Liver (tissue), 3 donors: ENCODE measurements around the gene MLXIP.

Experiments used
- EGR1 ChIP-seq, 2 donors: IDR thresholded peaks; 2 replicates each; pipeline ENCODE4 v1.6.1; 2016 to 2018; ENCODE audit warnings: antibody characterized with exemption in 2 of 2, low read depth in 2 of 2
- GABPA ChIP-seq, 2 donors: IDR thresholded peaks in 1 of 2; conservative IDR thresholded peaks in 1 of 2; 2 replicates each; pipeline ENCODE4 v1.6.1; 2016; ENCODE audit warnings: antibody characterized with exemption in 2 of 2, mild to moderate bottlenecking in 1 of 2, moderate library complexity in 1 of 2
- JUND ChIP-seq, 2 donors: IDR thresholded peaks; 2 replicates each; pipeline ENCODE4 v1.6.1; 2016; ENCODE audit warnings: antibody characterized with exemption in 2 of 2
- NR2F2 ChIP-seq: IDR thresholded peaks from 2 replicates; pipeline ENCODE4 v1.6.1; 2016; ENCODE audit warnings: antibody characterized with exemption
- RAD21 ChIP-seq, 2 donors: IDR thresholded peaks; 2 replicates each; pipeline ENCODE4 v1.6.1; 2016; ENCODE audit warnings: antibody characterized with exemption in 2 of 2, mild to moderate bottlenecking in 2 of 2
- SP1 ChIP-seq: IDR thresholded peaks from 2 replicates; pipeline ENCODE4 v1.6.1; 2018; ENCODE audit warnings: antibody characterized with exemption, mild to moderate bottlenecking
- TAF1 ChIP-seq: conservative IDR thresholded peaks from 2 replicates; pipeline ENCODE4 v1.6.1; 2016; ENCODE audit warnings: antibody characterized with exemption, mild to moderate bottlenecking
- YY1 ChIP-seq: IDR thresholded peaks from 2 replicates; pipeline ENCODE4 v1.6.1; 2016; ENCODE audit warnings: antibody characterized with exemption, mild to moderate bottlenecking
- TF ChIP-seq, protein P1 (sequence below): IDR thresholded peaks from 2 replicates; pipeline ENCODE4 v1.6.1; 2016; ENCODE audit warnings: antibody characterized with exemption
- TF ChIP-seq, protein P2 (sequence below): fragments of 150-350 bp; IDR thresholded peaks from 2 replicates; pipeline ENCODE4 v1.5.1; 2017; ENCODE audit warnings: improper control_type of control experiment, low read depth, low read length; ENCODE audit not compliant: missing input control
- TF ChIP-seq, protein P3 (sequence below): IDR thresholded peaks from 2 replicates; pipeline ENCODE4 v1.6.1; 2016; ENCODE audit warnings: antibody characterized with exemption, mild to moderate bottlenecking
- TF ChIP-seq, protein P4 (sequence below): IDR thresholded peaks from 2 replicates; pipeline ENCODE4 v1.6.1; 2016; ENCODE audit warnings: antibody characterized with exemption
- donor health status: healthy.
- donor health status: healthy.

DNA sequence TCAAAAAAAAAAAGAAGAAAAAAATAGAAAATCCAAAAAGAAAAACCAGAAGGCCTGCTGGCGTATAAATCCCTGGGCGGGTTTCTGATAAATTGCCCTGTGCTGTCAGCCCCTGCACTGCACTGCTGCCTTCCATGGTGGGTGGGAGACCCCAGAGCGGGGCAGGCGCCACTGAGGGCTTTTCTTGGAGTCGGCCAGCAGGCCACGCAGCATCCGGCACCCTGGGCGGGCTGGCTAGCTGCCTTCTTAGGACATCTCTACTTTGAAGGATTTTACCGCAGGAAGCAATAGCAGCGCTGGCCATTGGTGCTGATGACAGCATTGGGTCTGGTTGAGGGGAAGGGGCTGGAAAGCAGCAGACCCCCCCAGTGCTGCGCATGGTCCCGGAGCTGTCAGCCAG is 66.3 kb downstream of the MLXIP start:
- TF ChIP-seq, protein P1, sequence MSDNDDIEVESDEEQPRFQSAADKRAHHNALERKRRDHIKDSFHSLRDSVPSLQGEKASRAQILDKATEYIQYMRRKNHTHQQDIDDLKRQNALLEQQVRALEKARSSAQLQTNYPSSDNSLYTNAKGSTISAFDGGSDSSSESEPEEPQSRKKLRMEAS = no peak
- TF ChIP-seq, protein P2, sequence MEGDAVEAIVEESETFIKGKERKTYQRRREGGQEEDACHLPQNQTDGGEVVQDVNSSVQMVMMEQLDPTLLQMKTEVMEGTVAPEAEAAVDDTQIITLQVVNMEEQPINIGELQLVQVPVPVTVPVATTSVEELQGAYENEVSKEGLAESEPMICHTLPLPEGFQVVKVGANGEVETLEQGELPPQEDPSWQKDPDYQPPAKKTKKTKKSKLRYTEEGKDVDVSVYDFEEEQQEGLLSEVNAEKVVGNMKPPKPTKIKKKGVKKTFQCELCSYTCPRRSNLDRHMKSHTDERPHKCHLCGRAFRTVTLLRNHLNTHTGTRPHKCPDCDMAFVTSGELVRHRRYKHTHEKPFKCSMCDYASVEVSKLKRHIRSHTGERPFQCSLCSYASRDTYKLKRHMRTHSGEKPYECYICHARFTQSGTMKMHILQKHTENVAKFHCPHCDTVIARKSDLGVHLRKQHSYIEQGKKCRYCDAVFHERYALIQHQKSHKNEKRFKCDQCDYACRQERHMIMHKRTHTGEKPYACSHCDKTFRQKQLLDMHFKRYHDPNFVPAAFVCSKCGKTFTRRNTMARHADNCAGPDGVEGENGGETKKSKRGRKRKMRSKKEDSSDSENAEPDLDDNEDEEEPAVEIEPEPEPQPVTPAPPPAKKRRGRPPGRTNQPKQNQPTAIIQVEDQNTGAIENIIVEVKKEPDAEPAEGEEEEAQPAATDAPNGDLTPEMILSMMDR = no peak
- TF ChIP-seq RAD21 (IDR thresholded peaks at IDR 0.05) (no peak), GABPA (IDR thresholded peaks at IDR 0.05 in 1 of 2, conservative IDR thresholded peaks at IDR 0.05 in 1 of 2) (no peak), SP1 (no peak), EGR1 (IDR thresholded peaks at IDR 0.05; ENCODE audit: low read depth in 2 of 2) (no peak), JUND (IDR thresholded peaks at IDR 0.05) (no peak), YY1 (no peak), TAF1 (no peak), NR2F2 (no peak)
- TF ChIP-seq, protein P3, sequence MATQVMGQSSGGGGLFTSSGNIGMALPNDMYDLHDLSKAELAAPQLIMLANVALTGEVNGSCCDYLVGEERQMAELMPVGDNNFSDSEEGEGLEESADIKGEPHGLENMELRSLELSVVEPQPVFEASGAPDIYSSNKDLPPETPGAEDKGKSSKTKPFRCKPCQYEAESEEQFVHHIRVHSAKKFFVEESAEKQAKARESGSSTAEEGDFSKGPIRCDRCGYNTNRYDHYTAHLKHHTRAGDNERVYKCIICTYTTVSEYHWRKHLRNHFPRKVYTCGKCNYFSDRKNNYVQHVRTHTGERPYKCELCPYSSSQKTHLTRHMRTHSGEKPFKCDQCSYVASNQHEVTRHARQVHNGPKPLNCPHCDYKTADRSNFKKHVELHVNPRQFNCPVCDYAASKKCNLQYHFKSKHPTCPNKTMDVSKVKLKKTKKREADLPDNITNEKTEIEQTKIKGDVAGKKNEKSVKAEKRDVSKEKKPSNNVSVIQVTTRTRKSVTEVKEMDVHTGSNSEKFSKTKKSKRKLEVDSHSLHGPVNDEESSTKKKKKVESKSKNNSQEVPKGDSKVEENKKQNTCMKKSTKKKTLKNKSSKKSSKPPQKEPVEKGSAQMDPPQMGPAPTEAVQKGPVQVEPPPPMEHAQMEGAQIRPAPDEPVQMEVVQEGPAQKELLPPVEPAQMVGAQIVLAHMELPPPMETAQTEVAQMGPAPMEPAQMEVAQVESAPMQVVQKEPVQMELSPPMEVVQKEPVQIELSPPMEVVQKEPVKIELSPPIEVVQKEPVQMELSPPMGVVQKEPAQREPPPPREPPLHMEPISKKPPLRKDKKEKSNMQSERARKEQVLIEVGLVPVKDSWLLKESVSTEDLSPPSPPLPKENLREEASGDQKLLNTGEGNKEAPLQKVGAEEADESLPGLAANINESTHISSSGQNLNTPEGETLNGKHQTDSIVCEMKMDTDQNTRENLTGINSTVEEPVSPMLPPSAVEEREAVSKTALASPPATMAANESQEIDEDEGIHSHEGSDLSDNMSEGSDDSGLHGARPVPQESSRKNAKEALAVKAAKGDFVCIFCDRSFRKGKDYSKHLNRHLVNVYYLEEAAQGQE = no peak
- TF ChIP-seq, protein P4, sequence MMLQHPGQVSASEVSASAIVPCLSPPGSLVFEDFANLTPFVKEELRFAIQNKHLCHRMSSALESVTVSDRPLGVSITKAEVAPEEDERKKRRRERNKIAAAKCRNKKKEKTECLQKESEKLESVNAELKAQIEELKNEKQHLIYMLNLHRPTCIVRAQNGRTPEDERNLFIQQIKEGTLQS = no peak
